ENCODE measurements around the gene TMEM253. TPM values are rescaled to one million over a fixed set of nuclear protein-coding genes. Genes with fewer than 3 reads are reported as not detected.

TMEM253 gene
- total RNA-seq, 6 donors from 2014 or later = 0.94 to 3.4 (median 1.4) TPM; not detected in 3

DNA sequence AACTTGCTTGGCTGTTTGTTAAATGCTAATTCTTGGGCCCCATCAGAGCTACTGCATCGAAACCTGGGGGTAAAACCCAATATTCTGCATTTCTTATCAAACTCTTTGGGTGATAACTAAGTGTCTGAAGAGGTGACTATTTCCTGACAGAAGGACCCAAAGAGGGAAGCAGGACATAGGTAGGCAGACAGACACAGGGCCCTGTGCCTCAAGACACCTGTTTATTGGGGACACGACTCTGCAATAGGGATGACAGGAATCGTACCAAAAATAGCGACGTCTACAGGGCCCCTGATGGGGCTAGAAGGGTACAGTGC, 11.0 kb upstream of the TMEM253 start:
- Histone ChIP-seq H3K27ac (peak overlapping the region in 1 of 4 donors; percentile 23), H3K9me3 (no peaks in the 10 kb centered on the region), H3K27me3 (no peaks in the 10 kb centered on the region), H3K4me1 (peaks cover 12 to 35% (median 13%) of the 10 kb centered on the region in 4 donors), H3K4me3 (no peak overlapping the region), H3K36me3 (peaks cover 6 to 74% (median 35%) of the 10 kb centered on the region in 4 donors)
- TF ChIP-seq POLR2A (IDR thresholded peaks at IDR 0.05) = no peak
- TF ChIP-seq POLR2AphosphoS5 (IDR thresholded peaks at IDR 0.05) = no peak
- TF ChIP-seq EP300 (IDR thresholded peaks at IDR 0.05) = no peak
- TF ChIP-seq, protein P1, sequence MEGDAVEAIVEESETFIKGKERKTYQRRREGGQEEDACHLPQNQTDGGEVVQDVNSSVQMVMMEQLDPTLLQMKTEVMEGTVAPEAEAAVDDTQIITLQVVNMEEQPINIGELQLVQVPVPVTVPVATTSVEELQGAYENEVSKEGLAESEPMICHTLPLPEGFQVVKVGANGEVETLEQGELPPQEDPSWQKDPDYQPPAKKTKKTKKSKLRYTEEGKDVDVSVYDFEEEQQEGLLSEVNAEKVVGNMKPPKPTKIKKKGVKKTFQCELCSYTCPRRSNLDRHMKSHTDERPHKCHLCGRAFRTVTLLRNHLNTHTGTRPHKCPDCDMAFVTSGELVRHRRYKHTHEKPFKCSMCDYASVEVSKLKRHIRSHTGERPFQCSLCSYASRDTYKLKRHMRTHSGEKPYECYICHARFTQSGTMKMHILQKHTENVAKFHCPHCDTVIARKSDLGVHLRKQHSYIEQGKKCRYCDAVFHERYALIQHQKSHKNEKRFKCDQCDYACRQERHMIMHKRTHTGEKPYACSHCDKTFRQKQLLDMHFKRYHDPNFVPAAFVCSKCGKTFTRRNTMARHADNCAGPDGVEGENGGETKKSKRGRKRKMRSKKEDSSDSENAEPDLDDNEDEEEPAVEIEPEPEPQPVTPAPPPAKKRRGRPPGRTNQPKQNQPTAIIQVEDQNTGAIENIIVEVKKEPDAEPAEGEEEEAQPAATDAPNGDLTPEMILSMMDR (IDR thresholded peaks at IDR 0.05) = no peak
- ATAC-seq (ENCODE audit: low FRiP score in 2 of 2) = no peak
- 84 to 88% methylated on average over 5 of the region's 5 CpGs for WGBS, 2 donors
- no peak for DNase-seq

DNA sequence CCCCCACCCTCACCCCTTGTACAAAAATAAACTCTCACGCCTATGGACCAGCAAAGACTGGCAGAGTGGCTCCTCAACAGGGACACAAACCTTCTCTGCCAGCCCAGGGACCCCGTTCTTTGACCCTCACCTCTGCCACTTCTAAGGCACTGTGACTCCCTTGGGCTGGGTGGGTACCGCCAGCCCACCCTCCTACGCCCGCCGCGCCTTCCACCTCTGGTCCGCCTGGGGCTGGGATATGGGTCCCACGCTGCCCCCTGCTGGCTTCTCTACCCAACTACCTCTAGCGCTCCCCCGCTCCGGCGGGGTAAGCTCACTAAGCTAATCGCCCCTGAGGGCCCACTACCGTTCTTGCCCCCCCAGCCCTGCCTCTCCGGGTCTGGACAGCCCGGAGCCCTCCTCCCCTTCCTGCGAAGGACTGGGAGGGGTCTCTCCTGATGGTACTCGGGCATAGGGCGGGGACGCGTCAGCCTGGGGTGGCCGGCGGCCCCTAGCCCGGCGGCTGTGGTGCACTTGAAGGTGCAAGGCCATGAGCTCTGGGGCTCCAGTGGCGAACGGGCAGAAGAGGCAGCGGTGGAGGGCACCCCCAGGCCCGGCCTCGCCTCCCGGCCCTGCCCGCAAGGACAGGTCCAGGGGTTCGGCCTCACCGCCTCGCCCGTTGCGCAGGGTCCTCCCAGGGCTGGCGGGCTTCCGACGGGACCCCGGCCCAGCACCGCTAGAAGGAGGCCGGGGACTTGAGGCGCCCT, 10.5 kb upstream of the TMEM253 start:
- peak overlapping the region in 2 of 4 donors; percentile 23 to 26 for H3K27ac ChIP-seq
- no peaks in the 10 kb centered on the region for H3K27me3 ChIP-seq
- TF ChIP-seq, protein P1 (IDR thresholded peaks at IDR 0.05) = peak in 5 of 6 experiments; percentile 49 to 64 (median 51)
- TF ChIP-seq POLR2A (IDR thresholded peaks at IDR 0.05) = no peak
- no peak overlapping the region for H3K4me3 ChIP-seq
- H3K36me3 ChIP-seq = peaks cover 6 to 68% (median 35%) of the 10 kb centered on the region in 4 donors
- peak in 1 of 2 donors; percentile 7 for ATAC-seq (ENCODE audit: low FRiP score in 2 of 2)
- WGBS, 2 donors = 76 to 90% methylated on average over 8 to 45 of the region's 45 CpGs
- H3K9me3 ChIP-seq = no peaks in the 10 kb centered on the region
- DNase-seq = peak in 1 of 2 donors; percentile 84
- peaks cover 7 to 29% (median 9%) of the 10 kb centered on the region in 4 donors for H3K4me1 ChIP-seq

DNA sequence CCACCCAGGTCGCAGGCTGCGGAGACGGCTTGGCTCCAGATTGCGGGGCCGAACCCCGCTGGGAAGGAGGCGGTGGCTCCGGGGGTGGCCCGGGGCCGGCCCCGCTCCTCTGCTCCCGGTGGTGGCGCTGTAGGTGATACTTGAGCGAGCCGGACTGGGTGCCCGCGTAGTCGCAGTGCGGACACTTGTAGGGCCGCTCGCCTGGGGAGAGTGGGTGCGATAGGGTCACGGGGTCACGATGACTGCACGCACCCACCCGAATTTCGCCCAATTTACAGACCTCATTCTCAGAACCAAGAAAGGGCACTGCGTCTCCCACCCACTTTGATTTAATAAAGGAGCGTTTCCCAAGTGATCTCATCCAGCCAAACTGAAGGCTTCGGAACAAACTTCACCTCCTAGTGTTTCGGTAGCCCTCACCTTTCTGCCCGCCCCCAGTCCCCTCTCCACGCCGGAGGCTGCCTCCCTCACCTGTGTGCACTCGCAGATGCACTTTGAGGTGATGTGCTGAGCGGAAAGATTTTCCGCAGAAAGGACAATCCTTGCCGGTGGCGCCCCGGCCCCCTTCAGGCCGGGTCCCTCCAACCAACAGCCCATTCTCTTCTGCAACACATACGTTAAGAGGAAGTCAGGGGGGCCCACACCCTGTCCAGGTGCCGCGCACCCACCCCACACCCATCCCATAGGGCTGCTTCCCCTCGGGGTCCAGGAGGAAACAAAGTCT, 9.8 kb upstream of the TMEM253 start:
- WGBS, 2 donors = 91 to 92% methylated on average over 26 to 45 of the region's 45 CpGs
- TF ChIP-seq POLR2A (IDR thresholded peaks at IDR 0.05) = no peak
- TF ChIP-seq POLR2AphosphoS5 (IDR thresholded peaks at IDR 0.05) = no peak
- no peak overlapping the region for H3K27ac ChIP-seq
- no peak for ATAC-seq (ENCODE audit: low FRiP score in 2 of 2)
- no peaks in the 10 kb centered on the region for H3K9me3 ChIP-seq
- peaks cover 4 to 29% (median 11%) of the 10 kb centered on the region in 4 donors for H3K4me1 ChIP-seq
- peaks cover 6 to 61% (median 33%) of the 10 kb centered on the region in 4 donors for H3K36me3 ChIP-seq
- H3K27me3 ChIP-seq = no peaks in the 10 kb centered on the region
- H3K4me3 ChIP-seq = no peak overlapping the region
- DNase-seq = peak in 1 of 2 donors; percentile 84

DNA sequence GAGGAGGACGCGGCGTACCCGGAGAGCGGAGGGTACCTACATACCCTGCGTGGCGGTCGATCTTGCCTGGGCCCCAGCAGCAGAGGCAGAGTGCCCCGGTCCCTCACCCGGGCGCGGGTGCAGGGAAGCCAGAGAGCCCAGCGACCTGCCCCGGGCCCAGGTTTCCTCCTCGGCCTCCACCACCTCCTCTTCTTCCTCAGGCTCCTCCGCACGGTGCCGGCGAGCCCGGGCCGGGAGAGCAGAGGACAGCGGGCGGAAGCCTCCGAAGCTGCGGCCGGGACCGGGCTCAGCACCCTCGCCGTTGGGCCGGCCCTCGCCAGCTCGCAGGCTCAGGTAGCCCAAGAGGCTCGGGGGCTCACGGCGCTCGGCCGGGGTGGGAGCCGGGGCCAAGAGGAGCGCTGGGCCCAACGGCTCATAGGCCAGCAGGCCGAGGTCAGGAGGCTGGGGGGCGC, 9.0 kb upstream of the TMEM253 start:
- ATAC-seq (ENCODE audit: low FRiP score in 2 of 2) (no peak), DNase-seq (peak in 1 of 2 donors; percentile 86)
- H3K27me3 ChIP-seq = no peaks in the 10 kb centered on the region
- no peak overlapping the region for H3K4me3 ChIP-seq
- no peaks in the 10 kb centered on the region for H3K9me3 ChIP-seq
- H3K27ac ChIP-seq = peak overlapping the region in 1 of 4 donors; percentile 36
- peaks cover 6 to 53% (median 33%) of the 10 kb centered on the region in 4 donors for H3K36me3 ChIP-seq
- H3K4me1 ChIP-seq = peaks cover 6 to 35% (median 19%) of the 10 kb centered on the region in 4 donors
- no peak for TF ChIP-seq EP300 (IDR thresholded peaks at IDR 0.05)
- no peak for TF ChIP-seq POLR2AphosphoS5 (IDR thresholded peaks at IDR 0.05)
- WGBS, 2 donors = 94% methylated on average over 31 of the region's 42 CpGs

DNA sequence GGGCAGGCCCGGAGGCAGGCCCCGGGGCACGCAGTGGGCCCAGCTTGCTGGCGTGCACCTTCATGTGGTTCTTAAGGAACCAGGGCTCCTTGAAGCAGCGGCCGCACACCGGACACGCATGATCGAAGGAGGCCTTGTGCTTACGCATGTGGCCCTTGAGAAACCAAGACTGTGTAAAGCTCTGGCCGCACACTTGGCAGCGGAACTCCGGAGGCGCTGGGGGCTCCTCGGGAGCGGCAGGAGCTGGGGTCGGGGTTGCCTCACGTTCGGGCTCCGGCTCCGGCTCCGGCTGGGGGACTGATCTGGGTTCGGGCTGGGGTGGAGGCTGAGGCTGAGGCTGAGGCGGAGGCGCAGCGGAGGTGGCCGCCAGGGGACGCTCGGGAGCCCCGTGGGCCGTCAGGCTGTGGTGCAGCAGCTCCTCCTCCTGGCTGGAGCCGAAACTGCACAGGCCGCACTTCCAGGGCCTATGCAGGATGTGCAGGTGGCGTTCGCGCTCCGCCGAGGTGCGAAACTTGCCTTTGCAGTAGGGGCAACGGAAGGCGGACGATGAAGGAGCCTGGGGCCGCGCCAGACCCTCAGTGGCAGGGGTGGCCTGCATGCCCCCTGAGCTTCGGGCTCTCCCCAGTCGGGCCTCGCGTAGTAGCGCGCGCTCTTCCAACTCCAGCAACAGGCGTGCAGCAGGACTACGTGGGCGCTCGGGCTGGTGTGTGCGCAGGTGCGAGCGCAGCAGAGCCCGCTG, 8.4 kb upstream of the TMEM253 start:
- ATAC-seq (ENCODE audit: low FRiP score in 2 of 2) = peak; percentile 95
- WGBS, 2 donors = 44 to 62% methylated on average over 14 to 41 of the region's 59 CpGs
- DNase-seq = peak; percentile 90 to 98
- peak in 1 of 4 donors; percentile 16 for TF ChIP-seq POLR2A (IDR thresholded peaks at IDR 0.05)
- TF ChIP-seq POLR2AphosphoS5 (IDR thresholded peaks at IDR 0.05) = peak; percentile 42 to 72
- no peak for TF ChIP-seq EP300 (IDR thresholded peaks at IDR 0.05)
- TF ChIP-seq, protein P1 (IDR thresholded peaks at IDR 0.05) = peak; percentile 100
- no peaks in the 10 kb centered on the region for H3K27me3 ChIP-seq
- peaks cover 6 to 49% (median 33%) of the 10 kb centered on the region in 4 donors for H3K36me3 ChIP-seq
- no peak overlapping the region for H3K4me3 ChIP-seq
- H3K9me3 ChIP-seq = no peaks in the 10 kb centered on the region
- H3K27ac ChIP-seq = peak overlapping the region in 1 of 4 donors; percentile 36
- peaks cover 12 to 37% (median 22%) of the 10 kb centered on the region in 4 donors for H3K4me1 ChIP-seq
